ENCODE data around the gene MMP17. TPM values are rescaled to one million over a fixed set of nuclear protein-coding genes. Genes with fewer than 3 reads are reported as not detected.

MMP17 gene
- total and polyA plus RNA-seq, 8 donors = 2.0 to 5.2 (median 3.3) TPM

DNA sequence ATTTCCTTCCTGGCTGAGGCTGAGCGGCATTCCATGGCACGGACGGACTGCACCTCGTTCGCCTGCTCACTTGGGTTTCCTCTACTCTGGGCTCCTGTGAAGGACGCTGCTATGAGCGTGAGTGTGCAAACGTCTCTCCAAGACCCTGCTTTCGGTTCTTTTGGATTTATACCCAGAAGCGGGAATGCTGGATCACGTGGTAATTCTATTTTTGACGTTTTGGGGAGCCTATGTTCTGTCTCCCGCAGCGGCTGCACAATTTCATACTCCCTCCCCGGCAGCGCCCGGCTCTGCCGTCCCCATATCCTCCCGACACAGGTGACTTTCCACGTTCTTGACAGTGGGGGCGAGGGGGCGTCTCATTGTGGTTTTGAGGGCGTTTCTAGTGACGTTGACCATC, 20.6 kb downstream of the MMP17 start:
- Histone ChIP-seq H3K4me3 (no peak overlapping the region), H3K27me3 (peaks cover 0 to 29% of the 10 kb centered on the region in 2 donors), H3K9me3 (no peaks in the 10 kb centered on the region), H3K27ac (no peak overlapping the region), H3K36me3 (peaks cover 0 to 18% of the 10 kb centered on the region in 2 donors), H3K4me1 (peaks cover 0 to 4% of the 10 kb centered on the region in 2 donors)
- TF ChIP-seq, protein P1, sequence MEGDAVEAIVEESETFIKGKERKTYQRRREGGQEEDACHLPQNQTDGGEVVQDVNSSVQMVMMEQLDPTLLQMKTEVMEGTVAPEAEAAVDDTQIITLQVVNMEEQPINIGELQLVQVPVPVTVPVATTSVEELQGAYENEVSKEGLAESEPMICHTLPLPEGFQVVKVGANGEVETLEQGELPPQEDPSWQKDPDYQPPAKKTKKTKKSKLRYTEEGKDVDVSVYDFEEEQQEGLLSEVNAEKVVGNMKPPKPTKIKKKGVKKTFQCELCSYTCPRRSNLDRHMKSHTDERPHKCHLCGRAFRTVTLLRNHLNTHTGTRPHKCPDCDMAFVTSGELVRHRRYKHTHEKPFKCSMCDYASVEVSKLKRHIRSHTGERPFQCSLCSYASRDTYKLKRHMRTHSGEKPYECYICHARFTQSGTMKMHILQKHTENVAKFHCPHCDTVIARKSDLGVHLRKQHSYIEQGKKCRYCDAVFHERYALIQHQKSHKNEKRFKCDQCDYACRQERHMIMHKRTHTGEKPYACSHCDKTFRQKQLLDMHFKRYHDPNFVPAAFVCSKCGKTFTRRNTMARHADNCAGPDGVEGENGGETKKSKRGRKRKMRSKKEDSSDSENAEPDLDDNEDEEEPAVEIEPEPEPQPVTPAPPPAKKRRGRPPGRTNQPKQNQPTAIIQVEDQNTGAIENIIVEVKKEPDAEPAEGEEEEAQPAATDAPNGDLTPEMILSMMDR (IDR thresholded peaks at IDR 0.05) = no peak
- no peak for ATAC-seq
- intact Hi-C loops (cut with DNase I) = no loop called here
- no peak for DNase-seq

DNA sequence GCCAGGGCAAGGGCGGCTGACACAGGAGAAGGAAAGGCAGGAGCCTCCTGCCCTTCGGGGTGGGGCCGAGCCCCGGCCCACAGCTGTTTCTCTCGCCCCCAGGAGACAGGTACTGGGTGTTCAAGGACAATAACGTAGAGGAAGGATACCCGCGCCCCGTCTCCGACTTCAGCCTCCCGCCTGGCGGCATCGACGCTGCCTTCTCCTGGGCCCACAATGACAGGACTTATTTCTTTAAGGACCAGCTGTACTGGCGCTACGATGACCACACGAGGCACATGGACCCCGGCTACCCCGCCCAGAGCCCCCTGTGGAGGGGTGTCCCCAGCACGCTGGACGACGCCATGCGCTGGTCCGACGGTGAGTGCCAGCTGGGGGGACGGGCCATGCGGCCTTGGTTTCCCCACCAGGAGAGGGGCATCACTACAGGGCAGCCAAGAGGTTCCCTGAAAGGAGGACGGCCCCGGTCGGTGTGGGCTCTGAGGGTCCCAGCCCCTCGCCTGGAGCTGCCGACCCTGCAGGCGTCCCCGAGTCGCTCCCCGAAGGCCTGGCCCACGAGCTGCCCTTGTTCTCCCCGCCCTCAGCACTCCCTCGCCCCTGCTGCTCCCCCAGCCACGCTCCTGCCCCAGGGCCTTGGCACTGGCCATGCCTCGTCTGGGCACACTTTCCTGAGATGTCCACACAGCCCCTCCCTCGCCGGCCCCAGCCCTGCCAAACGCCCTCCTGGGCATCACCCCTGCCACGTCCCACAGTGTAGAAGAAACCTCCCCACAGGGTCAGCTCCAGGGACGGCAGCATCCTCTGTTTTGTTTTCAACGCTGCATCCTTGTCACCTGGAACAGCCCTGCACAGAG, 21.7 kb downstream of the MMP17 start:
- intact Hi-C loops (cut with DNase I) = no loop called here
- TF ChIP-seq, protein P1 (IDR thresholded peaks at IDR 0.05) = no peak
- H3K4me3 ChIP-seq = no peak overlapping the region
- peaks cover 0 to 4% of the 10 kb centered on the region in 2 donors for H3K4me1 ChIP-seq
- peaks cover 0 to 40% of the 10 kb centered on the region in 2 donors for H3K27me3 ChIP-seq
- DNase-seq = no peak
- H3K27ac ChIP-seq = no peak overlapping the region
- no peaks in the 10 kb centered on the region for H3K9me3 ChIP-seq
- H3K36me3 ChIP-seq = peaks cover 0 to 8% of the 10 kb centered on the region in 2 donors
- no peak for ATAC-seq

DNA sequence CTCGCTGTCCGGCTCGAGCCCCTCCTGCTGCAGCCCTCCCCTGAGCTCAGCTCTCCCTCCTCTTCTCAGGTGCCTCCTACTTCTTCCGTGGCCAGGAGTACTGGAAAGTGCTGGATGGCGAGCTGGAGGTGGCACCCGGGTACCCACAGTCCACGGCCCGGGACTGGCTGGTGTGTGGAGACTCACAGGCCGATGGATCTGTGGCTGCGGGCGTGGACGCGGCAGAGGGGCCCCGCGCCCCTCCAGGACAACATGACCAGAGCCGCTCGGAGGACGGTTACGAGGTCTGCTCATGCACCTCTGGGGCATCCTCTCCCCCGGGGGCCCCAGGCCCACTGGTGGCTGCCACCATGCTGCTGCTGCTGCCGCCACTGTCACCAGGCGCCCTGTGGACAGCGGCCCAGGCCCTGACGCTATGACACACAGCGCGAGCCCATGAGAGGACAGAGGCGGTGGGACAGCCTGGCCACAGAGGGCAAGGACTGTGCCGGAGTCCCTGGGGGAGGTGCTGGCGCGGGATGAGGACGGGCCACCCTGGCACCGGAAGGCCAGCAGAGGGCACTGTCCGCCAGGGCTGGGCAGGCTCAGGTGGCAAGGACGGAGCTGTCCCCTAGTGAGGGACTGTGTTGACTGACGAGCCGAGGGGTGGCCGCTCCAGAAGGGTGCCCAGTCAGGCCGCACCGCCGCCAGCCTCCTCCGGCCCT, 22.8 kb downstream of the MMP17 start:
- no peaks in the 10 kb centered on the region for H3K9me3 ChIP-seq
- ATAC-seq (peak; percentile 93), DNase-seq (peak in 1 of 4 donors; percentile 48)
- H3K27me3 ChIP-seq = peaks cover 0 to 51% of the 10 kb centered on the region in 2 donors
- peaks cover 0 to 3% of the 10 kb centered on the region in 2 donors for H3K36me3 ChIP-seq
- no peak overlapping the region for H3K4me3 ChIP-seq
- H3K4me1 ChIP-seq = peaks cover 0 to 4% of the 10 kb centered on the region in 2 donors
- intact Hi-C loops (cut with DNase I) = no loop called here
- H3K27ac ChIP-seq = no peak overlapping the region
- TF ChIP-seq, protein P1 (IDR thresholded peaks at IDR 0.05) = peak in 1 of 2 donors; percentile 48

DNA sequence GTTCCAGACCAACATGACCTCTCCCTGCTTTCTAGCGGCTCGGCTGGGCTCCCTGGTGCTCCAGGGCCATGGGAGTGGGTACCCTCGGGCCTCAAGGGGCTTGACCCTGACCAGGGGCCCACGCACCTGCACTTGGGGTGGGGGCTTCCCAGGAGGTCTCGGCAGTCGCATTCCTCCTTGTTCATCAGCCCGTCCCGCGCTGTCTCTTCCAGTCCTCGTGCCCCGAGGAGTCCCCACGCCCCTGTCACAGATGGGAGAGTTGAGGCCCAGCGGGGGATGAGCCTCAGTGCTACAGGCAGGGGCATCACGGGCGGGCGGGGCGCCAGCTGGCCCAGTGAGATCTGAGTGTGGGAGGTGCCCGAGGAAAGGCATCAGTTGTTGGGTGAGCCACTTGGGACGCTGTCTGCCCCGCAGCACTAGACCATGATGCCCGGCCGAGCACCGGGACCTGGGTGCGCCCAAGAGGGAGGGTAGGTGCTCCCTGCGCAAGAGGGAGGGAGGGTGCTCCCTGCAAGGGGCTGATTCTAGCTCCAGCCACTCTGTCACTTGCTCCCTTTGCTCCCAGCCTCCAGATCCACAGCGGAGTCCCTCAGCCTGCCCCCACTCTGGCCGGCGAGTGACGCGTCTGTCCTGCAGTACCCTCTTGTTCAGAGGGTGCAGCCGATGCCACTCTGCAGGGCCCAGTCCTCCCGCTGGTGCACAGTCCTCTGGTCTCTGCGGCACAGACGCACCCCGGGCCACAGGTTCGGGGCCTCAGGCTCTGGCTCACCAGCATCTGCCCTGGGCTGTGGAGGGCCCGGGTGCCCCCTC, 23.8 kb downstream of the MMP17 start:
- intact Hi-C loops (cut with DNase I) = no loop called here
- Histone ChIP-seq H3K27me3 (peaks cover 0 to 61% of the 10 kb centered on the region in 2 donors), H3K4me1 (peaks cover 0 to 4% of the 10 kb centered on the region in 2 donors), H3K36me3 (peaks cover 0 to under 1% of the 10 kb centered on the region in 2 donors), H3K4me3 (no peak overlapping the region), H3K27ac (no peak overlapping the region), H3K9me3 (no peaks in the 10 kb centered on the region)
- peak in 1 of 4 donors; percentile 66 for DNase-seq
- no peak for ATAC-seq
- TF ChIP-seq, protein P1 (IDR thresholded peaks at IDR 0.05) = no peak

Measured in left lung (tissue), 10 donors.